ENCODE measurements around the gene KLRC4. TPM values are rescaled to one million over a fixed set of nuclear protein-coding genes. Genes with fewer than 3 reads are reported as not detected.
"Not testable (repeated sequence)": the region's sequence is repeated elsewhere in the genome, so short reads cannot be mapped to it uniquely, and the experiment has no call there.

Gene KLRC4
- total RNA-seq, 2 donors from 2014 or later: 0.75 TPM; not detected in 1

GRCh38 chr12:10408842-10409241 lies 715 bp downstream of the KLRC4 start:
- no peak overlapping the region for H3K27ac Mint-ChIP-seq
- no peaks in the 10 kb centered on the region for H3K36me3 Mint-ChIP-seq
- H3K9me3 Mint-ChIP-seq: no peaks in the 10 kb centered on the region
- ATAC-seq (no peak), DNase-seq (ENCODE audit: low spot score in 2 of 2) (no peak)

- H3K36me3 Mint-ChIP-seq: no peaks in the 10 kb centered on the region
- no peaks in the 10 kb centered on the region for H3K9me3 Mint-ChIP-seq
- H3K27ac Mint-ChIP-seq: no peak overlapping the region
- ATAC-seq (no peak), DNase-seq (ENCODE audit: low spot score in 2 of 2) (no peak)
Observed at GRCh38 chr12:10406725-10407124, 2.8 kb downstream of the KLRC4 start.

GRCh38 chr12:10405294-10405693 lies 4.3 kb downstream of the KLRC4 start:
- no peak for DNase-seq (ENCODE audit: low spot score in 2 of 2)
- Mint-ChIP-seq H3K9me3 (no peaks in the 10 kb centered on the region), H3K27ac (no peak overlapping the region), H3K36me3 (no peaks in the 10 kb centered on the region)
- ATAC-seq: no peak

- ATAC-seq: no peak
- no peak for DNase-seq (ENCODE audit: low spot score in 2 of 2)
- Mint-ChIP-seq H3K9me3 (no peaks in the 10 kb centered on the region), H3K27ac (no peak overlapping the region), H3K36me3 (no peaks in the 10 kb centered on the region)
Observed at GRCh38 chr12:10404798-10405197, 4.8 kb downstream of the KLRC4 start.

GRCh38 chr12:10400829-10401228 lies 8.7 kb downstream of the KLRC4 start:
- Mint-ChIP-seq H3K27ac (no peak overlapping the region), H3K9me3 (no peaks in the 10 kb centered on the region), H3K36me3 (no peaks in the 10 kb centered on the region)
- no peak for ATAC-seq
- DNase-seq (ENCODE audit: low spot score in 2 of 2): no peak

GRCh38 chr12:10398168-10398567 lies 11.4 kb downstream of the KLRC4 start:
- H3K36me3 Mint-ChIP-seq: no peaks in the 10 kb centered on the region
- ATAC-seq (no peak), DNase-seq (ENCODE audit: low spot score in 2 of 2) (no peak)
- H3K9me3 Mint-ChIP-seq: no peaks in the 10 kb centered on the region
- no peak overlapping the region for H3K27ac Mint-ChIP-seq

- ATAC-seq (no peak), DNase-seq (ENCODE audit: low spot score in 2 of 2) (no peak)
- H3K36me3 Mint-ChIP-seq: no peaks in the 10 kb centered on the region
- no peaks in the 10 kb centered on the region for H3K9me3 Mint-ChIP-seq
- H3K27ac Mint-ChIP-seq: no peak overlapping the region
Observed at GRCh38 chr12:10397296-10397695, 12.3 kb downstream of the KLRC4 start.

- ATAC-seq; H3K36me3 Mint-ChIP-seq; H3K9me3 Mint-ChIP-seq; H3K27ac Mint-ChIP-seq; DNase-seq (ENCODE audit: low spot score in 2 of 2): not testable (repeated sequence)
Observed at GRCh38 chr12:10396176-10396575, 13.4 kb downstream of the KLRC4 start.

GRCh38 chr12:10395390-10395998 lies 14.1 kb downstream of the KLRC4 start:
- Mint-ChIP-seq H3K27ac (no peak overlapping the region), H3K36me3 (no peaks in the 10 kb centered on the region), H3K9me3 (no peaks in the 10 kb centered on the region)
- ATAC-seq (peak in 1 of 2 donors; percentile 37), DNase-seq (ENCODE audit: low spot score in 2 of 2) (no peak)

GRCh38 chr12:10394531-10395152 lies 14.9 kb downstream of the KLRC4 start:
- not testable (repeated sequence) for H3K36me3 Mint-ChIP-seq; H3K27ac Mint-ChIP-seq; ATAC-seq; H3K9me3 Mint-ChIP-seq; DNase-seq (ENCODE audit: low spot score in 2 of 2)

GRCh38 chr12:10393291-10393690 lies 16.3 kb downstream of the KLRC4 start:
- Mint-ChIP-seq H3K9me3 (no peaks in the 10 kb centered on the region), H3K27ac (no peak overlapping the region), H3K36me3 (no peaks in the 10 kb centered on the region)
- ATAC-seq (no peak), DNase-seq (ENCODE audit: low spot score in 2 of 2) (no peak)

GRCh38 chr12:10392394-10392930 lies 17.1 kb downstream of the KLRC4 start:
- Mint-ChIP-seq H3K36me3 (no peaks in the 10 kb centered on the region), H3K9me3 (no peaks in the 10 kb centered on the region), H3K27ac (no peak overlapping the region)
- ATAC-seq: no peak
- DNase-seq (ENCODE audit: low spot score in 2 of 2): no peak

GRCh38 chr12:10390991-10391390 lies 18.6 kb downstream of the KLRC4 start:
- H3K36me3 Mint-ChIP-seq; ATAC-seq; H3K27ac Mint-ChIP-seq; H3K9me3 Mint-ChIP-seq; DNase-seq (ENCODE audit: low spot score in 2 of 2): not testable (repeated sequence)

GRCh38 chr12:10389904-10390303 lies 19.7 kb downstream of the KLRC4 start, which contains the start of gene KLRK1:
TSS of gene KLRK1 (minus strand) at chr12:10390041. CDS start at chr12:10388810, 1,231 bp downstream.
- Mint-ChIP-seq H3K36me3 (no peaks in the 10 kb centered on the region), H3K27ac (no peak within 1 kb of the TSS), H3K9me3 (no peaks in the 10 kb centered on the region)
- DNase-seq (ENCODE audit: low spot score in 2 of 2) (no peak), ATAC-seq (no peak)

GRCh38 chr12:10388624-10389413 lies 20.7 kb downstream of the KLRC4 start:
- DNase-seq (ENCODE audit: low spot score in 2 of 2): no peak

GRCh38 chr12:10387498-10387897 lies 22.1 kb downstream of the KLRC4 start:
- DNase-seq (ENCODE audit: low spot score in 2 of 2); H3K36me3 Mint-ChIP-seq; H3K9me3 Mint-ChIP-seq; ATAC-seq; H3K27ac Mint-ChIP-seq: not testable (repeated sequence)

More at GRCh38 chr12:10388624-10389413, 20.7 kb downstream of the KLRC4 start:
- no peaks in the 10 kb centered on the region for H3K36me3 Mint-ChIP-seq
- ATAC-seq: no peak
- H3K9me3 Mint-ChIP-seq: no peaks in the 10 kb centered on the region
- no peak overlapping the region for H3K27ac Mint-ChIP-seq

GRCh38 chr12:10386857-10387256 lies 22.7 kb downstream of the KLRC4 start:
- DNase-seq (ENCODE audit: low spot score in 2 of 2) (no peak), ATAC-seq (no peak)
- no peaks in the 10 kb centered on the region for H3K9me3 Mint-ChIP-seq
- H3K36me3 Mint-ChIP-seq: no peaks in the 10 kb centered on the region
- no peak overlapping the region for H3K27ac Mint-ChIP-seq
